GM12872 (cell line): ENCODE results near the gene RBPJ.

Source experiments
- TF ChIP-seq, protein P1 (sequence below): IDR thresholded peaks from 3 replicates; pipeline ENCODE4 v1.5.1; 2011; ENCODE audit warnings: low read depth, mild to moderate bottlenecking, low read length, moderate library complexity; ENCODE audit not compliant: insufficient read depth

The RBPJ gene

DNA sequence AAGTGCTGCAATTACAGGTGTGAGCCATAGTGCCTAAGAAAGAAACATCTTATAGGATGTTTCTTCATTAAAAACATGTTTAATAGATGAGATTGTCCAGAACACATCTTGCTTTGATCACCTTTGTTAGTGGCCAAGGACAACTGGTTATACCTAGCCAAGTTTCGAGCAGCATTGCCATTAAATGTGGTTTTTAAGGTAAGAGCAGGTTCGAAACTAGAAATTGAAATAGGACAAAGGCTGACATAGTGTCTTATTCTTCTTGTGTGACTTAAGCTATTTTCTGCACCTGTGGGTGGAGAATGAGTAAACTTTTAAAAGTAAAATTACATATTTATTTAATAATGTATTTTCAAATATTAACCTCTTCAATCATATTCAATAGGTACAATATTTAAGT is 59.0 kb downstream of the RBPJ start:
- TF ChIP-seq, protein P1, sequence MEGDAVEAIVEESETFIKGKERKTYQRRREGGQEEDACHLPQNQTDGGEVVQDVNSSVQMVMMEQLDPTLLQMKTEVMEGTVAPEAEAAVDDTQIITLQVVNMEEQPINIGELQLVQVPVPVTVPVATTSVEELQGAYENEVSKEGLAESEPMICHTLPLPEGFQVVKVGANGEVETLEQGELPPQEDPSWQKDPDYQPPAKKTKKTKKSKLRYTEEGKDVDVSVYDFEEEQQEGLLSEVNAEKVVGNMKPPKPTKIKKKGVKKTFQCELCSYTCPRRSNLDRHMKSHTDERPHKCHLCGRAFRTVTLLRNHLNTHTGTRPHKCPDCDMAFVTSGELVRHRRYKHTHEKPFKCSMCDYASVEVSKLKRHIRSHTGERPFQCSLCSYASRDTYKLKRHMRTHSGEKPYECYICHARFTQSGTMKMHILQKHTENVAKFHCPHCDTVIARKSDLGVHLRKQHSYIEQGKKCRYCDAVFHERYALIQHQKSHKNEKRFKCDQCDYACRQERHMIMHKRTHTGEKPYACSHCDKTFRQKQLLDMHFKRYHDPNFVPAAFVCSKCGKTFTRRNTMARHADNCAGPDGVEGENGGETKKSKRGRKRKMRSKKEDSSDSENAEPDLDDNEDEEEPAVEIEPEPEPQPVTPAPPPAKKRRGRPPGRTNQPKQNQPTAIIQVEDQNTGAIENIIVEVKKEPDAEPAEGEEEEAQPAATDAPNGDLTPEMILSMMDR = no peak

- TF ChIP-seq, protein P1 = no peak
These were observed 59.9 kb downstream of the RBPJ start for GRCh38 chr4:26380740-26381139.

DNA sequence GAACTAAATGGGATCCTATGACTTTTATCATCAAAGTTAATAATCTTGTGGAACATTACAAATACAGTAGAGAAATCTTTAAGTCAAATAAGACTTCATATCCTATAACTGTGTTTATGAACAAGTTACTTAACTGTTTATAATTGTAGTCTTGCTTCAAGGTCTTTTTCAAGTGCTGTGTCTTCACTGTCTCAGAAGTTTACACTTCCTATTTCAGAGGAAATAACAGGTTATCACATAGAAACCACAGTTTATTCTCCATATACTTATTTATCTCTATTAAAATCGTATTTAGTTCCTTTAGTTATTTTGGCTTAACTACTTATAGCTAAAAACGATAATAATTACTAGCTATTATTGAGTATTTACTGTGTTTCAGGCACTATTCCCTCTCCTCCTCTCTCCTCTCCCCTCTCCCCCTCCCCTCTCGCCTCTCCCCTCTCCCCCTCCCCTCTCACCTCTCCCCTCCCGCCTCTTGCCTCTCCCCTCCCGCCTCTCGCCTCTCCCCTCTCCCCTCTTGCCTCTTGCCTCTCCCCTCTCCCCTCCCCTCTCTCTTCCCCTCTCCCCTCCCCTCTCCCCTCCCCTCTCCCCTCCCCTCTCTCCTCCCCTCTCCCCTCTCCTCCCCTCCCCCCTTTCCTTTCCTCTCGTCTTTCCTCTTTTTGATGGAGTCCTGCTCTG is 63.7 kb downstream of the RBPJ start:
- TF ChIP-seq, protein P1 = no peak

- TF ChIP-seq, protein P1 = no peak
These were observed 64.9 kb downstream of the RBPJ start for GRCh38 chr4:26385690-26386089.

DNA sequence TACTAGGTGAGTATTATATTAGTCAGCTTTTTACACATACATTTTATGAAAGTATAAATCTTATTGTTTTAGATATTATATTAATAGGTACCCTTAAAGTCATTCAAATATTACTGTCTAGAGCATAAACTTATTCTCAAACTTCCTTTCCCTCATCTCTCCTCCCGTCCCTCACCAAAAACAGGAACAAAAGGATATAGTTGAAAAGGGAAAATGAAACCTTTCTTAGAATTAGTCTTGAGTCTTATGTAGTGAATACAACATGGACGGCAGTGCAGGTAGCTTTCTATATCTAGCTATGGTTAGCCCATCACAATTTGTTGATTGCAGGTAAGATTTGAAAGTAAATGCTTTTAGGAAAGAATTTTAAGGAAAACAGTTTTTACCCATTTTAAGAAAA is 65.6 kb downstream of the RBPJ start:
- TF ChIP-seq, protein P1 = no peak

- TF ChIP-seq, protein P1 = no peak
These were observed 67.9 kb downstream of the RBPJ start for GRCh38 chr4:26388671-26389070.

DNA sequence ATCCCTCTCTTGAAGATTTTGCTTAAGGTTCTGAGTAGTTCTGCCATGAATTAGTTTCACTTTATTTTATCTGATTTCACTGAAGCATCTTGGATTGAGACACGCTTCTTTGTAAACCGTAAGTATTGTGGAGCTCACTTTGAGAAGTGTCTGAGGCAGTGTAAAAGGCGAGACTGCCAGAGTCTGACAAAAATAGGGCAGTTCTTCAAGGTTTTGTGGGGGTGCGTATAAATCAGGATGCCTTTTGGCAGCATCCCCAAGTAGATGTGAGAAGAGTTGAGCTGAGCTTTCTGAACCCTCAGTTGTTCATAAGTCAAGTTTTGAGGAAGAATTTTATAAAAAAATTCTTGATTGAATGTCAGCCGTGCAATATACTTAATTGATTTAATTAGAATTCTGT is 76.3 kb downstream of the RBPJ start:
- TF ChIP-seq, protein P1 = no peak
